ENCODE measurements around the gene ELK4. TPM values are rescaled to one million over a fixed set of nuclear protein-coding genes. Genes with fewer than 3 reads are reported as not detected.

The ELK4 gene
- total and polyA plus RNA-seq, 2 experiments from 2014 or later, result 5.1 to 19.7 TPM

GRCh38 chr1:205681364-205681763 lies 49.6 kb upstream of the ELK4 start:
- Histone ChIP-seq H3K9me2 (ENCODE audit: insufficient read depth) (no peaks in the 10 kb centered on the region), H2AFZ (peak overlapping the region; percentile 91), H3F3A (replicated peaks; ENCODE audit: low read depth) (0 out of 2 replicates have a peak, but pooled peaks cover 10% of the 10 kb centered on the region), H4K20me1 (replicated peaks; ENCODE audit: insufficient read depth) (peaks cover 4% of the 10 kb centered on the region; the same call in 1 of the 2 replicates), H3K79me2 (replicated peaks; ENCODE audit: insufficient read depth) (peaks cover 27% of the 10 kb centered on the region), H3K36me3 (ENCODE audit: insufficient read depth) (no peaks in the 10 kb centered on the region), H3K27ac (ENCODE audit: low read depth) (no peak overlapping the region), H3K4me3 (peak overlapping the region; percentile 82; the same call in 1 of the 2 replicates), H3K27me3 (ENCODE audit: insufficient read depth) (peaks cover 12% of the 10 kb centered on the region), H3K4me2 (peak overlapping the region; percentile 92; the same call in 1 of the 2 replicates), H3K4me1 (ENCODE audit: insufficient read depth) (peaks cover 22% of the 10 kb centered on the region)
- peaks cover 29% of the 10 kb centered on the region for H3K27me3 Mint-ChIP-seq (ENCODE audit: insufficient read depth, low read depth, poor library complexity)
- no peaks in the 10 kb centered on the region; the same call in 2 of the 3 replicates for H3K9me3 Mint-ChIP-seq
- H3K36me3 Mint-ChIP-seq (ENCODE audit: low read depth), result no peaks in the 10 kb centered on the region; the same call in 2 of the 3 replicates
- TF ChIP-seq JUNB (IDR thresholded peaks at IDR 0.05; ENCODE audit: unreplicated experiment) (no peak), CREB1 (CRISPR knock-in tag; IDR thresholded peaks at IDR 0.05; ENCODE audit: low read depth) (no peak), ZNF114 (CRISPR knock-in tag; IDR thresholded peaks at IDR 0.05) (no peak), ZNF331 (CRISPR knock-in tag; IDR thresholded peaks at IDR 0.05; ENCODE audit: low read depth) (no peak), CTCF (conservative IDR thresholded peaks at IDR 0.05; ENCODE audit: low read depth in 2 of 2) (no peak), REST (IDR thresholded peaks at IDR 0.05; ENCODE audit: unreplicated experiment) (no peak), EZH2phosphoT487 (IDR thresholded peaks at IDR 0.05; ENCODE audit: unreplicated experiment) (no peak), EZH2 (IDR thresholded peaks at IDR 0.05; ENCODE audit: low read depth, unreplicated experiment) (no peak), STAT1 (IDR thresholded peaks at IDR 0.05; ENCODE audit: unreplicated experiment) (no peak), POLR2AphosphoS5 (IDR thresholded peaks at IDR 0.05; ENCODE audit: low read depth) (no peak), NANOG (IDR thresholded peaks at IDR 0.05; ENCODE audit: borderline replicate concordance) (no peak), ZNF462 (CRISPR knock-in tag; IDR thresholded peaks at IDR 0.05) (no peak)
- H3K27ac Mint-ChIP-seq, result no peak overlapping the region
- peaks cover 30% of the 10 kb centered on the region for H3K4me1 Mint-ChIP-seq
- ATAC-seq, result no peak
- H3K4me3 Mint-ChIP-seq, result peak overlapping the region; percentile 66; the same call in 2 of the 3 replicates
- no peak for DNase-seq (ENCODE audit: low spot score)

All from GM23338 (cell line).